Breast epithelium (tissue), 3 donors: ENCODE results near the gene GRPEL1.

Source experiments
- POLR2A ChIP-seq: fragments of 450-650 bp; IDR thresholded peaks from one replicate; pipeline ENCODE4 v1.6.1; 2016; ENCODE audit warnings: antibody characterized with exemption, mild to moderate bottlenecking, moderate library complexity
- POLR2AphosphoS5 ChIP-seq, 3 donors: sonication (generic); formaldehyde crosslinking; IDR thresholded peaks; one replicate each; pipeline ENCODE4 v1.6.1; 2017; ENCODE audit warnings: antibody characterized with exemption in 3 of 3
- TF ChIP-seq, protein P1 (sequence below), 3 donors: fragments of 450-650 bp; IDR thresholded peaks; one replicate each; pipeline ENCODE4 v1.5.1; 2016 to 2017; ENCODE audit warnings: antibody characterized with exemption in 3 of 3, mild to moderate bottlenecking in 3 of 3, moderate library complexity in 3 of 3

DNA sequence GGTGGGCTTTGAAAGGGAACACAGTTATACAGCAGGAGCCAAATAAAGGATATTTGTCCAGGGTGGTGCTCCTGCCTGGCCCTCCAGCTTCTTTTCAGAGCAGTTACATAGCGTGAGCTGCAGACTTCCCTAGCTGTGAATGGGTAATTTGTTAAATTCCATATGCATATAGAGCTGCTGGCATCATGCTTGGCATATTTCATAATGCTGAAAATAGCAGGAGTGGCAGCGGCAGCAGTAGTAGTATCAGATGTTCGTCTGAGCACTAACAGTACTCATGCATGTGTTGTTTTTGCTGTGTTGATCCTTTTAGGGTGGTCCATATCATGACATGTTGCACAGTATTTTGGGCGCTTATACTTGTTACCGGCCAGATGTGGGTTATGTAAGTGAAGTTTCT lies 58.3 kb downstream of the GRPEL1 start:
- TF ChIP-seq, protein P1, sequence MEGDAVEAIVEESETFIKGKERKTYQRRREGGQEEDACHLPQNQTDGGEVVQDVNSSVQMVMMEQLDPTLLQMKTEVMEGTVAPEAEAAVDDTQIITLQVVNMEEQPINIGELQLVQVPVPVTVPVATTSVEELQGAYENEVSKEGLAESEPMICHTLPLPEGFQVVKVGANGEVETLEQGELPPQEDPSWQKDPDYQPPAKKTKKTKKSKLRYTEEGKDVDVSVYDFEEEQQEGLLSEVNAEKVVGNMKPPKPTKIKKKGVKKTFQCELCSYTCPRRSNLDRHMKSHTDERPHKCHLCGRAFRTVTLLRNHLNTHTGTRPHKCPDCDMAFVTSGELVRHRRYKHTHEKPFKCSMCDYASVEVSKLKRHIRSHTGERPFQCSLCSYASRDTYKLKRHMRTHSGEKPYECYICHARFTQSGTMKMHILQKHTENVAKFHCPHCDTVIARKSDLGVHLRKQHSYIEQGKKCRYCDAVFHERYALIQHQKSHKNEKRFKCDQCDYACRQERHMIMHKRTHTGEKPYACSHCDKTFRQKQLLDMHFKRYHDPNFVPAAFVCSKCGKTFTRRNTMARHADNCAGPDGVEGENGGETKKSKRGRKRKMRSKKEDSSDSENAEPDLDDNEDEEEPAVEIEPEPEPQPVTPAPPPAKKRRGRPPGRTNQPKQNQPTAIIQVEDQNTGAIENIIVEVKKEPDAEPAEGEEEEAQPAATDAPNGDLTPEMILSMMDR (IDR thresholded peaks at IDR 0.05): no peak
- TF ChIP-seq POLR2A: no peak
- no peak for TF ChIP-seq POLR2AphosphoS5 (IDR thresholded peaks at IDR 0.05)
